HEK293 (cell line): ENCODE data around the gene ADGRD1.
A peak's percentile ranks its signal among the peaks of the same experiment; 100 is the strongest.

Experiments used
- CTCF ChIA-PET: fragments of 350-600 bp; formaldehyde crosslinking; extraction: SDS; loops from one replicate; lab custom pipeline; 2021; ENCODE audit warnings: antibody characterized with exemption; lab: Yijun Ruan, JAX
- POLR2A ChIA-PET: fragments of 300-600 bp; formaldehyde crosslinking; extraction: SDS; loops from one replicate; lab custom pipeline; 2020; ENCODE audit warnings: antibody characterized with exemption, inconsistent platforms; lab: Yijun Ruan, JAX
- H3K27ac ChIP-seq: fragments of 200-500 bp; sonication (Bioruptor generic); 2 replicates; pipeline ENCODE4 v1.5.1; 2014; ENCODE audit warnings: low read depth, low read length, control low read depth, inconsistent platforms; ENCODE audit errors: extremely low read depth
- H3K36me3 ChIP-seq, 2 experiments: fragments of 200-500 bp in 1 of 2; sonication (Bioruptor generic) in 1 of 2; 1 replicate in 1 of 2; 2 replicates in 1 of 2; pipeline ENCODE4 v1.5.1; 2014 to 2017; ENCODE audit warnings: inconsistent platforms in 2 of 2, low read length in 2 of 2; ENCODE audit not compliant: control insufficient read depth in 2 of 2, insufficient read depth in 1 of 2
- H3K4me1 ChIP-seq: fragments of 200-500 bp; sonication (Bioruptor generic); 2 replicates; pipeline ENCODE4 v1.5.1; 2014; ENCODE audit warnings: mild to moderate bottlenecking, low read length, inconsistent platforms; ENCODE audit not compliant: control insufficient read depth, insufficient read depth
- H3K4me3 ChIP-seq: 2 replicates; pipeline ENCODE4 v1.5.1; 2011; ENCODE audit warnings: low read depth, mild to moderate bottlenecking, control low read depth, low read length, moderate library complexity
- H3K9me3 ChIP-seq: fragments of 200-500 bp; sonication (Bioruptor generic); 2 replicates; pipeline ENCODE4 v1.5.1; 2014; ENCODE audit warnings: low read depth, low read length, inconsistent platforms; ENCODE audit not compliant: control insufficient read depth, insufficient read depth
- AEBP2 ChIP-seq: fragments of 450-650 bp; formaldehyde crosslinking; IDR thresholded peaks from 2 replicates; pipeline ENCODE4 v1.5.1; 2016; ENCODE audit warnings: missing biosample characterization, missing genetic modification characterization, borderline replicate concordance
- GLIS2 ChIP-seq: fragments of 450-650 bp; formaldehyde crosslinking; IDR thresholded peaks from 2 replicates; pipeline ENCODE4 v1.5.1; 2016; ENCODE audit warnings: missing biosample characterization, missing genetic modification characterization
- OSR2 ChIP-seq: fragments of 450-650 bp; formaldehyde crosslinking; IDR thresholded peaks from 2 replicates; pipeline ENCODE4 v1.5.1; 2016; ENCODE audit warnings: missing biosample characterization, missing genetic modification characterization
- SETDB1 ChIP-seq: IDR thresholded peaks from one replicate; pipeline ENCODE4 v1.6.1; 2017; ENCODE audit warnings: mild to moderate bottlenecking, low read length, moderate library complexity, mixed read lengths; ENCODE audit not compliant: insufficient read length
- TRIM28 ChIP-seq: IDR thresholded peaks from 2 replicates; pipeline ENCODE4 v1.6.1; 2011; ENCODE audit warnings: low read length, control low read depth, borderline replicate concordance
- ZBTB26 ChIP-seq: fragments of 450-650 bp; formaldehyde crosslinking; optimal IDR thresholded peaks from 2 replicates; pipeline ENCODE3; 2016; ENCODE audit warnings: missing biosample characterization, mild to moderate bottlenecking, missing genetic modification characterization
- ZNF10 ChIP-seq: fragments of 450-650 bp; formaldehyde crosslinking; IDR thresholded peaks from 2 replicates; pipeline ENCODE4 v1.5.1; 2017; ENCODE audit warnings: missing biosample characterization, missing genetic modification characterization
- ZNF23 ChIP-seq: fragments of 450-650 bp; formaldehyde crosslinking; IDR thresholded peaks from 2 replicates; pipeline ENCODE4 v1.5.1; 2016; ENCODE audit warnings: missing biosample characterization, missing genetic modification characterization, borderline replicate concordance
- ZNF239 ChIP-seq: fragments of 450-650 bp; formaldehyde crosslinking; IDR thresholded peaks from 2 replicates; pipeline ENCODE4 v1.5.1; 2016; ENCODE audit warnings: missing biosample characterization, missing genetic modification characterization
- ZNF24 ChIP-seq: fragments of 450-650 bp; formaldehyde crosslinking; IDR thresholded peaks from 2 replicates; pipeline ENCODE4 v1.5.1; 2016; ENCODE audit warnings: missing biosample characterization, missing genetic modification characterization
- ZNF560 ChIP-seq: fragments of 450-650 bp; formaldehyde crosslinking; IDR thresholded peaks from 2 replicates; pipeline ENCODE4 v1.5.1; 2017; ENCODE audit warnings: missing biosample characterization, missing genetic modification characterization, borderline replicate concordance
- ZNF600 ChIP-seq: fragments of 450-650 bp; formaldehyde crosslinking; IDR thresholded peaks from 2 replicates; pipeline ENCODE4 v1.5.1; 2016; ENCODE audit warnings: missing biosample characterization, missing genetic modification characterization
- ZNF621 ChIP-seq: fragments of 450-650 bp; formaldehyde crosslinking; IDR thresholded peaks from 2 replicates; pipeline ENCODE4 v1.5.1; 2017; ENCODE audit warnings: missing biosample characterization, missing genetic modification characterization
- ZNF677 ChIP-seq: fragments of 450-650 bp; IDR thresholded peaks from 2 replicates; pipeline ENCODE4 v1.5.0; 2018; ENCODE audit warnings: missing biosample characterization, mild to moderate bottlenecking, missing genetic modification characterization, moderate library complexity
- TF ChIP-seq, protein P1 (sequence below): fragments of 450-650 bp; formaldehyde crosslinking; IDR thresholded peaks from 2 replicates; pipeline ENCODE4 v1.5.1; 2017; ENCODE audit warnings: missing biosample characterization, missing genetic modification characterization
- TF ChIP-seq, protein P2 (sequence below): fragments of 450-650 bp; formaldehyde crosslinking; IDR thresholded peaks from 2 replicates; pipeline ENCODE4 v1.5.1; 2017; ENCODE audit warnings: missing biosample characterization, missing genetic modification characterization
- TF ChIP-seq, protein P3 (sequence below): fragments of 450-650 bp; formaldehyde crosslinking; IDR thresholded peaks from 2 replicates; pipeline ENCODE4 v1.5.1; 2016; ENCODE audit warnings: missing biosample characterization, missing genetic modification characterization, borderline replicate concordance
- TF ChIP-seq, protein P4 (sequence below): fragments of 450-650 bp; formaldehyde crosslinking; IDR thresholded peaks from 2 replicates; pipeline ENCODE4 v1.5.1; 2016; ENCODE audit warnings: missing biosample characterization, missing genetic modification characterization

The ADGRD1 gene

DNA sequence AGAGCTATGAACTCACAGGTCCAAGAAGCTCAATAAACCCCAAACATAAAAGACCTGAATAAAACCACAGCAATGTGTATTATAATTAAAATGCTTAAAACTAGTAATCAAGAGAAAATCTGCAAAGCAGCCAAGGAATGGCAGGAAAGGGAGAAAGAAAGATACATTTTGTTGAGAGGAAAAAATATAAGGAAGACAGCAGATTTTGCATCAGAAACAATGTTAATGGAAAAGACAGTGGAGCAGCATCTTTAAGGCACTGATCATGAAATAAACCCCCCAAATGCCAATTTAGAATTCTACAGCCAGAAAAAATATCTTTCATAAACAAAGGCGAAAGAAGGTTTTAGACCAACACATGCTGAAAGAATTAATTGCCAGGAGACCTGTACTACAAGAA is 42.5 kb upstream of the ADGRD1 start (continued):
- TF ChIP-seq ZNF10 (tag by site-specific recombination), result no peak
- TF ChIP-seq ZNF600 (tag by site-specific recombination), result no peak
- TF ChIP-seq, protein P1, sequence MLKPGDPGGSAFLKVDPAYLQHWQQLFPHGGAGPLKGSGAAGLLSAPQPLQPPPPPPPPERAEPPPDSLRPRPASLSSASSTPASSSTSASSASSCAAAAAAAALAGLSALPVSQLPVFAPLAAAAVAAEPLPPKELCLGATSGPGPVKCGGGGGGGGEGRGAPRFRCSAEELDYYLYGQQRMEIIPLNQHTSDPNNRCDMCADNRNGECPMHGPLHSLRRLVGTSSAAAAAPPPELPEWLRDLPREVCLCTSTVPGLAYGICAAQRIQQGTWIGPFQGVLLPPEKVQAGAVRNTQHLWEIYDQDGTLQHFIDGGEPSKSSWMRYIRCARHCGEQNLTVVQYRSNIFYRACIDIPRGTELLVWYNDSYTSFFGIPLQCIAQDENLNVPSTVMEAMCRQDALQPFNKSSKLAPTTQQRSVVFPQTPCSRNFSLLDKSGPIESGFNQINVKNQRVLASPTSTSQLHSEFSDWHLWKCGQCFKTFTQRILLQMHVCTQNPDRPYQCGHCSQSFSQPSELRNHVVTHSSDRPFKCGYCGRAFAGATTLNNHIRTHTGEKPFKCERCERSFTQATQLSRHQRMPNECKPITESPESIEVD (tag by site-specific recombination), result no peak
- TF ChIP-seq AEBP2, result no peak
- no peak for TF ChIP-seq GLIS2 (tag by site-specific recombination)
- TF ChIP-seq, protein P2, sequence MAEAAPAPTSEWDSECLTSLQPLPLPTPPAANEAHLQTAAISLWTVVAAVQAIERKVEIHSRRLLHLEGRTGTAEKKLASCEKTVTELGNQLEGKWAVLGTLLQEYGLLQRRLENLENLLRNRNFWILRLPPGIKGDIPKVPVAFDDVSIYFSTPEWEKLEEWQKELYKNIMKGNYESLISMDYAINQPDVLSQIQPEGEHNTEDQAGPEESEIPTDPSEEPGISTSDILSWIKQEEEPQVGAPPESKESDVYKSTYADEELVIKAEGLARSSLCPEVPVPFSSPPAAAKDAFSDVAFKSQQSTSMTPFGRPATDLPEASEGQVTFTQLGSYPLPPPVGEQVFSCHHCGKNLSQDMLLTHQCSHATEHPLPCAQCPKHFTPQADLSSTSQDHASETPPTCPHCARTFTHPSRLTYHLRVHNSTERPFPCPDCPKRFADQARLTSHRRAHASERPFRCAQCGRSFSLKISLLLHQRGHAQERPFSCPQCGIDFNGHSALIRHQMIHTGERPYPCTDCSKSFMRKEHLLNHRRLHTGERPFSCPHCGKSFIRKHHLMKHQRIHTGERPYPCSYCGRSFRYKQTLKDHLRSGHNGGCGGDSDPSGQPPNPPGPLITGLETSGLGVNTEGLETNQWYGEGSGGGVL, result no peak

- Histone ChIP-seq H3K36me3 (no peaks in the 10 kb centered on the region), H3K4me1 (no peaks in the 10 kb centered on the region), H3K9me3 (no peaks in the 10 kb centered on the region), H3K4me3 (no peak overlapping the region), H3K27ac (no peak overlapping the region)
- CTCF ChIA-PET, result interaction anchor here (0.7 kb wide), 1 partner anchor 73 kb away, joined by 3 read pairs; the partner anchor contains the start of gene STX2
- peak; percentile 49 for TF ChIP-seq SETDB1
- TF ChIP-seq, protein P3, sequence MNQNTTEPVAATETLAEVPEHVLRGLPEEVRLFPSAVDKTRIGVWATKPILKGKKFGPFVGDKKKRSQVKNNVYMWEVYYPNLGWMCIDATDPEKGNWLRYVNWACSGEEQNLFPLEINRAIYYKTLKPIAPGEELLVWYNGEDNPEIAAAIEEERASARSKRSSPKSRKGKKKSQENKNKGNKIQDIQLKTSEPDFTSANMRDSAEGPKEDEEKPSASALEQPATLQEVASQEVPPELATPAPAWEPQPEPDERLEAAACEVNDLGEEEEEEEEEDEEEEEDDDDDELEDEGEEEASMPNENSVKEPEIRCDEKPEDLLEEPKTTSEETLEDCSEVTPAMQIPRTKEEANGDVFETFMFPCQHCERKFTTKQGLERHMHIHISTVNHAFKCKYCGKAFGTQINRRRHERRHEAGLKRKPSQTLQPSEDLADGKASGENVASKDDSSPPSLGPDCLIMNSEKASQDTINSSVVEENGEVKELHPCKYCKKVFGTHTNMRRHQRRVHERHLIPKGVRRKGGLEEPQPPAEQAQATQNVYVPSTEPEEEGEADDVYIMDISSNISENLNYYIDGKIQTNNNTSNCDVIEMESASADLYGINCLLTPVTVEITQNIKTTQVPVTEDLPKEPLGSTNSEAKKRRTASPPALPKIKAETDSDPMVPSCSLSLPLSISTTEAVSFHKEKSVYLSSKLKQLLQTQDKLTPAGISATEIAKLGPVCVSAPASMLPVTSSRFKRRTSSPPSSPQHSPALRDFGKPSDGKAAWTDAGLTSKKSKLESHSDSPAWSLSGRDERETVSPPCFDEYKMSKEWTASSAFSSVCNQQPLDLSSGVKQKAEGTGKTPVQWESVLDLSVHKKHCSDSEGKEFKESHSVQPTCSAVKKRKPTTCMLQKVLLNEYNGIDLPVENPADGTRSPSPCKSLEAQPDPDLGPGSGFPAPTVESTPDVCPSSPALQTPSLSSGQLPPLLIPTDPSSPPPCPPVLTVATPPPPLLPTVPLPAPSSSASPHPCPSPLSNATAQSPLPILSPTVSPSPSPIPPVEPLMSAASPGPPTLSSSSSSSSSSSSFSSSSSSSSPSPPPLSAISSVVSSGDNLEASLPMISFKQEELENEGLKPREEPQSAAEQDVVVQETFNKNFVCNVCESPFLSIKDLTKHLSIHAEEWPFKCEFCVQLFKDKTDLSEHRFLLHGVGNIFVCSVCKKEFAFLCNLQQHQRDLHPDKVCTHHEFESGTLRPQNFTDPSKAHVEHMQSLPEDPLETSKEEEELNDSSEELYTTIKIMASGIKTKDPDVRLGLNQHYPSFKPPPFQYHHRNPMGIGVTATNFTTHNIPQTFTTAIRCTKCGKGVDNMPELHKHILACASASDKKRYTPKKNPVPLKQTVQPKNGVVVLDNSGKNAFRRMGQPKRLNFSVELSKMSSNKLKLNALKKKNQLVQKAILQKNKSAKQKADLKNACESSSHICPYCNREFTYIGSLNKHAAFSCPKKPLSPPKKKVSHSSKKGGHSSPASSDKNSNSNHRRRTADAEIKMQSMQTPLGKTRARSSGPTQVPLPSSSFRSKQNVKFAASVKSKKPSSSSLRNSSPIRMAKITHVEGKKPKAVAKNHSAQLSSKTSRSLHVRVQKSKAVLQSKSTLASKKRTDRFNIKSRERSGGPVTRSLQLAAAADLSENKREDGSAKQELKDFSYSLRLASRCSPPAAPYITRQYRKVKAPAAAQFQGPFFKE (tag by site-specific recombination), result no peak
- POLR2A ChIA-PET, result no interaction called here
Measured at GRCh38 chr12:130911933-130912332, 41.8 kb upstream of the ADGRD1 start.

GRCh38 chr12:130916241-130916911 is 37.3 kb upstream of the ADGRD1 start:
- ChIA-PET POLR2A (no interaction called here), CTCF (interaction anchor here (0.6 to 3.6 kb wide), 17 partner anchors 8 to 918 kb away, joined by 3 to 29 read pairs (median 4); no protein-coding TSS in a partner anchor)
- no peaks in the 10 kb centered on the region for H3K36me3 ChIP-seq
- H3K4me3 ChIP-seq, result peak overlapping the region; percentile 16; the same call in 1 of the 2 replicates
- no peaks in the 10 kb centered on the region for H3K9me3 ChIP-seq
- H3K4me1 ChIP-seq, result no peaks in the 10 kb centered on the region
- H3K27ac ChIP-seq, result no peak overlapping the region
- TF ChIP-seq ZNF621 (no peak), OSR2 (tag by site-specific recombination) (no peak), TRIM28 (no peak; the same call in 1 of the 2 replicates), ZBTB26 (peak; percentile 28), ZNF560 (tag by site-specific recombination) (no peak), ZNF24 (tag by site-specific recombination) (no peak; the same call in 1 of the 2 replicates), ZNF23 (no peak), ZNF677 (tag by site-specific recombination) (no peak), ZNF239 (tag by site-specific recombination) (no peak)
- TF ChIP-seq, protein P4, sequence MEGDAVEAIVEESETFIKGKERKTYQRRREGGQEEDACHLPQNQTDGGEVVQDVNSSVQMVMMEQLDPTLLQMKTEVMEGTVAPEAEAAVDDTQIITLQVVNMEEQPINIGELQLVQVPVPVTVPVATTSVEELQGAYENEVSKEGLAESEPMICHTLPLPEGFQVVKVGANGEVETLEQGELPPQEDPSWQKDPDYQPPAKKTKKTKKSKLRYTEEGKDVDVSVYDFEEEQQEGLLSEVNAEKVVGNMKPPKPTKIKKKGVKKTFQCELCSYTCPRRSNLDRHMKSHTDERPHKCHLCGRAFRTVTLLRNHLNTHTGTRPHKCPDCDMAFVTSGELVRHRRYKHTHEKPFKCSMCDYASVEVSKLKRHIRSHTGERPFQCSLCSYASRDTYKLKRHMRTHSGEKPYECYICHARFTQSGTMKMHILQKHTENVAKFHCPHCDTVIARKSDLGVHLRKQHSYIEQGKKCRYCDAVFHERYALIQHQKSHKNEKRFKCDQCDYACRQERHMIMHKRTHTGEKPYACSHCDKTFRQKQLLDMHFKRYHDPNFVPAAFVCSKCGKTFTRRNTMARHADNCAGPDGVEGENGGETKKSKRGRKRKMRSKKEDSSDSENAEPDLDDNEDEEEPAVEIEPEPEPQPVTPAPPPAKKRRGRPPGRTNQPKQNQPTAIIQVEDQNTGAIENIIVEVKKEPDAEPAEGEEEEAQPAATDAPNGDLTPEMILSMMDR (tag by site-specific recombination), result peak; percentile 94
